ENCODE results near the gene HSPBP1.

Gene HSPBP1

GRCh38 chr19:55275851-55276719, 3.8 kb downstream of the HSPBP1 start:
- DNase-seq (ENCODE audit: low read depth in 2 of 2), result no peak

- DNase-seq (ENCODE audit: low read depth in 2 of 2), result no peak
These were observed 5.8 kb downstream of the HSPBP1 start for GRCh38 chr19:55273978-55274707.

GRCh38 chr19:55272142-55272541, 7.8 kb downstream of the HSPBP1 start:
- no peak for DNase-seq (ENCODE audit: low read depth in 2 of 2)

- DNase-seq (ENCODE audit: low read depth in 2 of 2), result no peak
These were observed 9.6 kb downstream of the HSPBP1 start for GRCh38 chr19:55270172-55270942.

GRCh38 chr19:55269299-55269698, 10.6 kb downstream of the HSPBP1 start:
- DNase-seq (ENCODE audit: low read depth in 2 of 2), result no peak

GRCh38 chr19:55266840-55267239, 13.1 kb downstream of the HSPBP1 start:
- no peak for DNase-seq (ENCODE audit: low read depth in 2 of 2)

- no peak for DNase-seq (ENCODE audit: low read depth in 2 of 2)
These were observed 13.5 kb downstream of the HSPBP1 start for GRCh38 chr19:55266404-55266803.

- DNase-seq (ENCODE audit: low read depth in 2 of 2), result no peak
These were observed 14.1 kb downstream of the HSPBP1 start for GRCh38 chr19:55265723-55266386.

- no peak for DNase-seq (ENCODE audit: low read depth in 2 of 2)
These were observed 14.7 kb downstream of the HSPBP1 start for GRCh38 chr19:55265173-55265572.

- DNase-seq (ENCODE audit: low read depth in 2 of 2), result no peak
These were observed 15.4 kb downstream of the HSPBP1 start for GRCh38 chr19:55264531-55264930.

- DNase-seq (ENCODE audit: low read depth in 2 of 2), result no peak
These were observed 17.6 kb downstream of the HSPBP1 start for GRCh38 chr19:55262359-55262758.

GRCh38 chr19:55261671-55262126, 18.2 kb downstream of the HSPBP1 start:
- DNase-seq (ENCODE audit: low read depth in 2 of 2), result no peak

- no peak for DNase-seq (ENCODE audit: low read depth in 2 of 2)
These were observed 20.2 kb downstream of the HSPBP1 start for GRCh38 chr19:55259540-55260210.

- peak; percentile 91 to 93 for DNase-seq (ENCODE audit: low read depth in 2 of 2)
These were observed 20.9 kb downstream of the HSPBP1 start, which contains the start of gene PPP6R1 for GRCh38 chr19:55258828-55259539. TSS of gene PPP6R1 (minus strand) at chr19:55259017. CDS start at chr19:55247103, 11,914 bp downstream.

- no peak for DNase-seq (ENCODE audit: low read depth in 2 of 2)
These were observed 21.5 kb downstream of the HSPBP1 start for GRCh38 chr19:55258476-55258827.

GRCh38 chr19:55257461-55258420, 22.2 kb downstream of the HSPBP1 start:
- DNase-seq (ENCODE audit: low read depth in 2 of 2), result no peak

GRCh38 chr19:55256562-55257460, 23.1 kb downstream of the HSPBP1 start:
- DNase-seq (ENCODE audit: low read depth in 2 of 2), result no peak
